HG02938 (cell line): ENCODE measurements around the gene ZBTB9.

Source experiments
- ATAC-seq: cut with Tn5 transposase; IDR thresholded peaks from one replicate; pipeline ENCODE4 v1.9.1; 2021; ENCODE audit warnings: mild to moderate bottlenecking, moderate library complexity; ENCODE audit not compliant: unreplicated experiment

ZBTB9 gene

GRCh38 chr6:33418690-33419291 is 35.6 kb upstream of the ZBTB9 start:
- ATAC-seq: no peak

DNA sequence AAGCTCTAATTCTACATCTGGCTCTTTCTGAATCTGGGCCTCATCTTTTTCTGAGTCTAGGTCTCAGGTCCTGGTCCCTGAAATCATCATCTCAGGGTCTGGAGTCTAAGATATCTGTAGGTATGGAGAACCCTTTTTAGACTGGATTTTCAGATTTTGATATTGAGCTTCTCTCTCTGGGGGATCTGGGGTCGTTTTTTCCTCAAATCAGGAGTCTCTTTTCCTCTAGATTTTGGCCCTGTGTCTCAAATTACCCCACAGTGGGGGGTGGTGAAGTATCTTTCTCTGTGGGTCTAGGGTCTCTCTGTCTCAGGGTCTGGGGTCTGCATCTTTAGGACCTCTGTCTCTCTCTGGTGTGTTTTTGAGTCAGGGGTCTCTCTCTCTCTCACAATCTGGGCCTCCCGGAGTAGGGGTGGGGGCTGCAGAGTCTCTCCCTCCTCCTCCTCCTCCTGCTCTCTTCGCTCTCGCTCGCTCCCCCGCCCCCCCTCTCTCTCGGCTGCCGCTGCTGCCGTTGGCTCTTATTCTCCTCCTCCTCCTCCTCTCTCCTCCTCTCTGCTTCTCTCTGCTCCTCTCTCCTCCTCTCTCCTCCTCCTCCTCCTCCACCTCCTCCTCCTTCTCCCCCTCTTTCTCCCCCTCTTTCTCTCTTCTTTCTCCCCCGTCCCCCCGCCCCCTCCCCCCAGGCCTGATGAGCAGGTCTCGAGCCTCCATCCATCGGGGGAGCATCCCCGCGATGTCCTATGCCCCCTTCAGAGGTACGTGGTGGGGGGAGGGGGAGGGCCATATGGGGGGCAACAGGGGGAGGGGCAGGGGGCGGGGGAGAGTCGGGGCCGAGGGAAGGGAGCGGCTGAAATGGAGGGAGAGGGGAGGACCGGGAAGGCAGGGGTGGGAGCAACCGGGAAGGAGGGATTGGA is 34.5 kb upstream of the ZBTB9 start, which contains the start of gene SYNGAP1:
SYNGAP1 (plus strand) TSS at position 486 of the 911 bp plus-strand sequence; CDS start at position 686, 200 bp downstream.
- no peak for ATAC-seq

GRCh38 chr6:33420491-33421343 is 33.7 kb upstream of the ZBTB9 start:
- no peak for ATAC-seq

DNA sequence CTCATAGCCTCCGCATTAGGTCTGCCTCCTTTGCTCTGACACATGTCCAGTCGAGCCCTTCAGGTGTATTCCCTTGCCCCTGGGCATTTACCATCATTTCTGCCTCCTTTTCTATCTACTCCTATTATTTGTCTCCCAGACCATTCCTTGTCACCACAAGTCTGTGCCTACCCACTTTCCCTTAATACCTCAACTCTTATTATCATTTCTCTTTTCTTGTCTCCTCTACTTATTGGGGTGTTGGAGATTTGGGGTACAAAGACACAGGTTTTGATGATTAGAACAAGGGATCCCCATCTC is 33.1 kb upstream of the ZBTB9 start:
- ATAC-seq: no peak

DNA sequence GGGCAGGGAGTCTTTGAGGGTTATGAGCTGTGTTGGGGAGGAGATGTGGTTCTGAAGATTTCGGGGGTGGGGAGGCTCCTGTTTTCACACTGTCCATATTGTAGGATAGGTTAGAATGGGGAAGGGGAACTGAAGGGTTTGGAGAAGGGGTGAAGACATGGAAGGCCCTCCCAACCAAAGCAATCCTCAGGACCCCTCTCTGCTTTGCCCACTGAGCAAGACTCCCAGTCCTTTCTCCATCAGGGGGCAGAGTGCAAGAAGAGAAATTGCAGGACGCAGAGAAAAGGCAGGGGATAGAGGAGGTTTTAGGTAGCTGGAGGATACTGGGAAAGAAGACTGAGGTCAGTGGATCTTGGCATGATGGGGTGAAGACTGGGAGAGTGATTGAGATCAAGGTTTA is 30.6 kb upstream of the ZBTB9 start:
- ATAC-seq: no peak

DNA sequence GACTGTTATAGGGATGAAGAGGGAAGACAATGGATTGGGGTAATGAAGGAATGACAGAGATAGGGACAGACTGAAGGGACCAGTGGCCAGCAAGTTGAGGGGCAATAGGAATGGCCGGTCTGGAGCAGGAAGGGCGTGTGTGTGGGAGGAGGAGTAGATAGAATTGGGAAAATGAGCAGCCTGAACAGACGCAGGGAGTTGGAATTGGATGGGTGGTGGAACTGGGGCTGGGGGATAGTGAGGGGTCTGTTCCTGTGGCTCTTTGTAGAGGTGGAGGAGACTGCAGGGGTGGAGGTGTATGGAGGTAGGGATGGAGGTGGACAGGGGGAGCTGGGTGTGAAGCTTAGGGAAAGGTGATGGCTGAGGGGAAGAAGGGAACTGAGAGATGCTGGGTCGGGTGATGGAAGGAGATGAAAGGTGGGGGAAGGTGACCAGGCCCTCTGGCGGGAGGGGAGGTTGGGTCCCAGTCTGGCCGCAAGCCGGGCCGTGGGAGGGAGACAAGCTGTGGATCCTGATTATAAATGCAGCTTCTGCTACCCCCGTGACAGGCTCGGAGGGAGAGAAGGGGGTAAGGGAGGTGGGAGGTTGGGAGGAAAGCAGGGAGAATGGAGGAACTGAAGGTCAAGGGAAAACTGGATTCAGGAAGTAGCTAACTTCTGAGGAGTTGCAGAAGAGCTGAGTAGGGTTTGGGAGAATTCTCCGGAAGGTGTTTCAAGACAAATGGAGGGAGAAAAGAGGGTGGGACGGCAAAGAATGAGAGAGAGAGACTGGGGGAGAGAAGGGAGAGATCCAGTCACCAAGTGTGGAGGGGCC is 29.3 kb upstream of the ZBTB9 start:
- no peak for ATAC-seq

- ATAC-seq: no peak
These were observed 28.5 kb upstream of the ZBTB9 start for GRCh38 chr6:33425668-33426577.

DNA sequence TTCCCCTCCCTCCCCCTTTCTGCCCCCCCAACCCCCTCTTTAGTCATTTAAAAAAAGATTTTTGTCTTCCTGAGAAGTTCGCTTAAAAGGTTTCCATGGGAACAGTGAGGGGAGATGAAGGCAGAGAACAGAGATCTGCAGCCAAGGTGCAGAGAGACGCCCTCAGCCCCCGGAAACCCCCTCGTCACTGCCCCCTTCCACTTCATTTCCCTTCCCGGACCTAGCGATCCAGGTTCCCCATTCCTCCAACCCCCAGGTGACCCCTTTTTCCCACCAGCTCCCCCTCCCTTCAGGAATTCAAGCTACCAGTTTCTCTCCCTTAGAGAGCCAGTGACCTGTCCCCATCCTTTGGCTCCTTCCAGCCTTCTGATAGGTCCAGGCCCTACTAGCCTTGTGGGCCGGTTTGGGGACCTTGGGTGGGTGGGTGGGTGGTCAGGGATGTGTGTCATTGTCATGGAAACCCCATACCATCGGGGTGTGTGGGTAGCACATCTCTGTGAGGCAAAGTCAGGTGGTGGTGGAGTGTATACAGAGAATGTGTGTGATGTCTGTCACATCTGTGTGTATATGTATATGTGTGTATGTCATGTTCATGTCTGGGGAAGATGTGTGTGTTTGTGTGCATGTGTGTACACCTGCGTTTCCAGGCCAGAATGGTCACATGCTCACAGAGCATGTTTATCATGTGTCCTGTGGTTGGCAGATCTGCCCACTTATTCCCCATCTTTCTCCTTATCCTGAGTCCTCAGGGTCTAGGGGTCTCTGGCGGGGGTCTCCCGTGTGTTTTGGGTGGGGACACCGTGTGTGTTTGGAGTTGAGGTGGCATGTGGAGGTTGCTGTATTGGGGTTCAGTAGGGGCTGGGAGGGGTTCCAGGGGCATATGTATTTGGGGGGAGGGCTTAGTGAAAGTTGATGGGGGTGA is 27.5 kb upstream of the ZBTB9 start:
- ATAC-seq: no peak

GRCh38 chr6:33427585-33428223 is 26.7 kb upstream of the ZBTB9 start:
- ATAC-seq: no peak

DNA sequence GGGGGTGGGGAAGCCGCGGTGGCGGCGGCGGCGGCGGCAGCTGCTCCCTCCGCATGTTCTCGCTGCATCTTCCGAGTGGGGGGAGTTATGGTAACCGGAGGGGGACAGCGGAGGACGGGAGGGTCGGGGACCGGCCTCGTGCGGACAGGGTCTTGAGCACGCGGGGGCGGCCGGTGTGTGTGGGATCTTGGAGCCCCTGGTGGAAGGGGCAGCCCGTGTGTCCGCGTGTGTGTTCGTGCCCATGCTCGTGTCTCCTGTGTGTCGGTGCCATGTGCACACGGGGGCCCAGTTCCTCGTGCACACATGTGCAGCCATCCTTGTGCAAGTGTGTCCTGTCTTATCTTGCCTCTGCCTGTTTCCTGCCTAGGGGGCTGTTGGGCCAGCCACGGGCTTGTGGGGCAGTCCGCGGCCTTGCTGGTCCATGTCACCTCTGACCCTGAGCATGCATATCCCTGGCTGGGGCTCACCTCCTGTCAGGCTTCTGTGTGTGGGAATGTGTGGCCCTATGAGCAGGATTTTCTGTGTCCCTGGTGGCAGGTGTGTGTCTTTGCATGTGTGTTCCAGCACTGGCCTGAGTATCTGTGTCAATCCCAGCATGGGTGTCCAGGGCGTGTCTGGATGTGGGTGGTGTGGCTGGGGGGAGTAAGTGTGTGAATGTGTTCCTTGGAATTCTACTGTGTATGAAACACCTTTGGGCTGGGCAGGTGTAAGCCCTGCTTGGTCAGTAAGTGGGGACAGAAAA is 26.0 kb upstream of the ZBTB9 start:
- no peak for ATAC-seq

DNA sequence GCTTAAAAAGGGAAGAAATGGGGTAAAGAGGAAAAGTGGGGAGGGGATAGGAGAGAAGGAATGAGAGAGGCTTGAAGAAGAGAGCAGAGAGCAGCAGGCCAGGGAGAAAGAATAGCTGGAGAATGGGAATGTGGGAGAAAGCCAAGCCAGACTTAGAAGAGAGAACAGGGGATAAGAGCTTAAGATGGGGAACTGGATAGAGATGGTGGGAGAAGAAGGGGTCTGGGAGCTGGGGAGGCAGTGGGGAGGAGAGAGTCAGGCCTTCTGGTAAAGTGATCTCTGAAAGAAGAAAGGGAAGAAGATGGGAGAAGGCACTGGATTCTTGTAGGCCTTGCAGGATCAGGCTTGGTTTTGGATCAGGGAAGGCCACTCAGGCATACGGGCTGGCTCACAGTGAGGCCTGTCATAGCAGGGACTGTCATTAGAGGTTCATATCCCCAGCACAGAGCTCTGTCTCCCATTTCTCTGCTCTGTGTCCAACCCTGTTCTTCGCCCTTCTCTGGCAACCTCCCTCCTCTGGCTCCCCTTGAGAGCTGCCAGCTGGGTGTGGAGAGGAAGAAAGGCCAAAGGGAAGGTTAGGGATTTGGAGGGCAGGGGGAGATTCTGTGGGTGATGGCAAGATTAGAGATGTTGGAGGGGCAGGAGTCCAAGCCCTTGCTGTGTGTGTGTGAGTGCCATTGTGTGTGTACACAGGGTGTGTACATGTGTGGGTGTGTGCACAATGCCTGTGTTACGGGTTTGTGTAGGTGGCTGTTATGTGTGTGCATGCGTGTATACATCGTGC is 25.2 kb upstream of the ZBTB9 start:
- ATAC-seq: no peak

GRCh38 chr6:33429750-33430052 is 24.7 kb upstream of the ZBTB9 start:
- ATAC-seq: no peak

GRCh38 chr6:33430334-33430733 is 24.0 kb upstream of the ZBTB9 start:
- ATAC-seq: no peak

GRCh38 chr6:33430991-33431879 is 23.1 kb upstream of the ZBTB9 start:
- ATAC-seq: no peak

DNA sequence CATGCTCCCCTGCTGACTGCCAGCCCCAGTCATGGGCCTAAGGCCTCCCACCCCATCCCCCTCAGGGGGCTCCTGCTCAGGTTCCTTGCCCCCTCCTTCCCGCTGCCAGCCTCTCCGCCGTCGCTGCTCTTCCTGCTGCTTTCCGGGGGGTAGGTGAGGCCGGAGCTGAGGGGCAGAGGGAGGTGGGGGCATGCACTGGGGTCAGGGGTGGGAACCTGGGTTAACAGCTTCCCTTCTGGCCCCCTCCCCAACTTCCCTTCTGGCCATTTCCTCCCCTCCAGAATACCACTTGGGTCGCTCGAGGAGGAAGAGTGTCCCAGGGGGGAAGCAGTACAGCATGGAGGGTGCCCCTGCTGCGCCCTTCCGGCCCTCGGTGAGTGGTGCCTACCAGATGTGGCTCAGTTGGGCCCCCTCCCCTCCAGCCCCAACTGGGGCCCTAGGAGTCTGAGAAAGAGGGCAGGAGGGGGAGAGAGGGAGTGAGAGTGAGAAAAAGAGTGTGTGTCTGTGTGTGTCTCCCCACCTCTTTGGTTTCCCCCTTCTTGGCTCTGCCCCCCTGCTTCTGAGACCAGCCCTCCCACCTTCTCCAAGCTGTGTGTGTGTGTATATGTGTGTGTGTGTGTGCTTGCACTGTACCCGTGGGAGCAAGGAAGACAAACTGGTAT is 22.4 kb upstream of the ZBTB9 start:
- no peak for ATAC-seq
